ENCODE data around the gene NEFH.

DNA sequence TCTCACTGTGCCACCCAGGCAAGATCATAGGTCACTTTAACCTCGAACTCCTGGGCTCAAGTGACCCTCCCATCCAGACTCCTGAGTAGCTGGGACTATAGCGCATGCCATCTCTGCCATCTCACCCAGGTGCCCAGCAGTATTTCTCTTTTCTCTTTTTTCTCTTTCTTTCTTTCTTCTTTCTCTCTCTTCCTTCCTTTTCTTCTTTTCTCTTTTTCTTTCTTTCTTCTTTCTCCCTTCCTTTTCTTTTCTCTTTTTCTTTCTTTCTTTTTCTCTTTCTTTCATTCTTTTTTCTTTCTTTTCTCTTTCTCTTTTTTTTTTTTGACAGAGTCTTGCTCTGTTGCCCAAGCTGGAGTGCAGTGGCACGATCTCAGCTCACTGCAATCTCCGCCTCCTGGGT is 28.2 kb upstream of the NEFH start:
- no peak for TF ChIP-seq CTCF (IDR thresholded peaks at IDR 0.05)
- no peak for TF ChIP-seq POLR2AphosphoS5 (IDR thresholded peaks at IDR 0.05; ENCODE audit: low read depth, low read length)
- TF ChIP-seq, protein P1, sequence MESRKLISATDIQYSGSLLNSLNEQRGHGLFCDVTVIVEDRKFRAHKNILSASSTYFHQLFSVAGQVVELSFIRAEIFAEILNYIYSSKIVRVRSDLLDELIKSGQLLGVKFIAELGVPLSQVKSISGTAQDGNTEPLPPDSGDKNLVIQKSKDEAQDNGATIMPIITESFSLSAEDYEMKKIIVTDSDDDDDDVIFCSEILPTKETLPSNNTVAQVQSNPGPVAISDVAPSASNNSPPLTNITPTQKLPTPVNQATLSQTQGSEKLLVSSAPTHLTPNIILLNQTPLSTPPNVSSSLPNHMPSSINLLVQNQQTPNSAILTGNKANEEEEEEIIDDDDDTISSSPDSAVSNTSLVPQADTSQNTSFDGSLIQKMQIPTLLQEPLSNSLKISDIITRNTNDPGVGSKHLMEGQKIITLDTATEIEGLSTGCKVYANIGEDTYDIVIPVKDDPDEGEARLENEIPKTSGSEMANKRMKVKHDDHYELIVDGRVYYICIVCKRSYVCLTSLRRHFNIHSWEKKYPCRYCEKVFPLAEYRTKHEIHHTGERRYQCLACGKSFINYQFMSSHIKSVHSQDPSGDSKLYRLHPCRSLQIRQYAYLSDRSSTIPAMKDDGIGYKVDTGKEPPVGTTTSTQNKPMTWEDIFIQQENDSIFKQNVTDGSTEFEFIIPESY (IDR thresholded peaks at IDR 0.05; ENCODE audit: borderline replicate concordance, low read depth): no peak
- TF ChIP-seq TCF12 (IDR thresholded peaks at IDR 0.05): no peak
- TF ChIP-seq USF2 (IDR thresholded peaks at IDR 0.05; ENCODE audit: borderline replicate concordance, low read depth, low read length): no peak
- no peak for TF ChIP-seq EP300 (IDR thresholded peaks at IDR 0.05; ENCODE audit: borderline replicate concordance in 1 of 2, low read depth in 1 of 2, low read length in 1 of 2)
- TF ChIP-seq GATA2 (CRISPR knock-in tag; IDR thresholded peaks at IDR 0.05): no peak
- TF ChIP-seq RAD21 (IDR thresholded peaks at IDR 0.05; ENCODE audit: low read length): no peak
- TF ChIP-seq FOXJ3 (CRISPR knock-in tag; IDR thresholded peaks at IDR 0.05): no peak
